Sigmoid colon (tissue), 7 donors: ENCODE data around the gene KCNJ5. TPM values are rescaled to one million over a fixed set of nuclear protein-coding genes. Genes with fewer than 3 reads are reported as not detected.

ENCODE experiments used
- DNase-seq: peaks from one replicate; pipeline ENCODE4 v3.0.0-alpha.2; 2019
- H3K27ac ChIP-seq, 4 donors: fragments of 200-600 bp; sonication (generic); one replicate each; pipeline ENCODE4 v1.5.1; 2016 to 2019; ENCODE audit warnings: mild to moderate bottlenecking in 1 of 4
- H3K27me3 ChIP-seq, 3 donors: fragments of 200-600 bp; sonication (generic); one replicate each; pipeline ENCODE4 v1.5.1; 2019; ENCODE audit warnings: mild to moderate bottlenecking in 1 of 3
- H3K36me3 ChIP-seq, 4 donors: fragments of 200-600 bp; sonication (generic); one replicate each; pipeline ENCODE4 v1.5.1; 2016 to 2019
- H3K4me1 ChIP-seq, 4 donors: fragments of 200-600 bp; sonication (generic); one replicate each; pipeline ENCODE4 v1.5.1; 2017 to 2019
- H3K4me3 ChIP-seq, 4 donors: fragments of 200-600 bp; sonication (generic); one replicate each; pipeline ENCODE4 v1.5.1; 2017 to 2019; ENCODE audit warnings: mild to moderate bottlenecking in 2 of 4, moderate library complexity in 1 of 4
- H3K9me3 ChIP-seq, 4 donors: fragments of 200-600 bp in 3 of 4; sonication (generic) in 3 of 4; one replicate each; pipeline versions ENCODE4 v1.5.1 to v1.6.1; 2013 to 2019
- EP300 ChIP-seq, 4 donors: sonication (generic); formaldehyde crosslinking; IDR thresholded peaks; one replicate each; pipeline ENCODE4 v1.6.1; 2017; ENCODE audit warnings: antibody characterized with exemption in 4 of 4
- POLR2A ChIP-seq, 2 donors: fragments of 450-650 bp; IDR thresholded peaks; one replicate each; pipeline ENCODE4 v1.6.1; 2016; ENCODE audit warnings: antibody characterized with exemption in 2 of 2, mild to moderate bottlenecking in 2 of 2, moderate library complexity in 2 of 2
- POLR2AphosphoS5 ChIP-seq, 4 donors: sonication (generic); formaldehyde crosslinking; IDR thresholded peaks; one replicate each; pipeline ENCODE4 v1.6.1; 2017; ENCODE audit warnings: antibody characterized with exemption in 4 of 4
- WGBS, 2 donors: extraction: QIAGEN DNeasy Blood & Tissue Kit; methylation state at CpG; one replicate each; pipeline ENCODE4 v1.1.7; 2013; 5-methylcytosine and 5-hydroxymethylcytosine counted together
- intact Hi-C: fragments of 100-400 bp; cut with DNase I; formaldehyde crosslinking; loops from one replicate; pipeline ENCODE4 v1.15.1; 2023
- polyA plus RNA-seq, 3 donors: library from polyadenylated mRNA; stranded (reverse); fragments of 200-250 nt; gene quantifications; one replicate each; pipeline ENCODE4 v1.2.3, GENCODE V29; 2013
- total RNA-seq, 4 donors: library from RNA; depleted of rRNA; stranded (reverse); fragments of >200 nt; gene quantifications; one replicate each; pipeline ENCODE4 v1.1.0, GENCODE V29; 2016
- TF ChIP-seq, protein P1 (sequence below), 4 experiments: fragments of 450-650 bp in 3 of 4; fragments of 200-600 bp in 1 of 4; IDR thresholded peaks; one replicate each; pipeline ENCODE4 v1.5.1; 2016 to 2019; ENCODE audit warnings: antibody characterized with exemption in 4 of 4, mild to moderate bottlenecking in 3 of 4, moderate library complexity in 2 of 4
- donor health status: healthy with polysubstance abuse.
- donor health status: Bipolar disorder and iron deficiency.
- donor health status: healthy.

Gene KCNJ5
- total and polyA plus RNA-seq, 7 donors: 0.58 to 4.7 (median 2.0) TPM; not detected in 1

DNA sequence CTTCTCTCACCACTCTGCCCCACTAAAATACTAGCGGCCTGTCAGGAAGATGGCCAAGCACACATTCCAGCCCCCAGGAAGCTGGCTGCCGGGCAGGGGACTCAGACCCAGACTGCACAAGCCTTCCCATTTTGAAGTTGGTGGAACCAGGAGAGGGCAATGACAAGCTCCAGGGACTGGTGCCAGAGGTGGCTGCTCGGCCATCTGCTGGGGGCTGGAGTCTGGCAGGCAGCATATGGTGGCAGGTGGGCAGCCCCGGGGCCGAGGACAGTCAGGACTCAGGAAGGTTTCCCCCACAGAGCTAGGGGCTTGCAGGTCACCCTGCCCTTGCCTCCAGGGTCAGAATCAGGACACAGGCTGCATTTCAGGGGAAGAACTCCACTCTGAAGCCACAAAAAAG is 22.6 kb downstream of the KCNJ5 start:
- H3K27me3 ChIP-seq: peaks cover 0 to 25% (median 0%) of the 10 kb centered on the region in 3 donors

DNA sequence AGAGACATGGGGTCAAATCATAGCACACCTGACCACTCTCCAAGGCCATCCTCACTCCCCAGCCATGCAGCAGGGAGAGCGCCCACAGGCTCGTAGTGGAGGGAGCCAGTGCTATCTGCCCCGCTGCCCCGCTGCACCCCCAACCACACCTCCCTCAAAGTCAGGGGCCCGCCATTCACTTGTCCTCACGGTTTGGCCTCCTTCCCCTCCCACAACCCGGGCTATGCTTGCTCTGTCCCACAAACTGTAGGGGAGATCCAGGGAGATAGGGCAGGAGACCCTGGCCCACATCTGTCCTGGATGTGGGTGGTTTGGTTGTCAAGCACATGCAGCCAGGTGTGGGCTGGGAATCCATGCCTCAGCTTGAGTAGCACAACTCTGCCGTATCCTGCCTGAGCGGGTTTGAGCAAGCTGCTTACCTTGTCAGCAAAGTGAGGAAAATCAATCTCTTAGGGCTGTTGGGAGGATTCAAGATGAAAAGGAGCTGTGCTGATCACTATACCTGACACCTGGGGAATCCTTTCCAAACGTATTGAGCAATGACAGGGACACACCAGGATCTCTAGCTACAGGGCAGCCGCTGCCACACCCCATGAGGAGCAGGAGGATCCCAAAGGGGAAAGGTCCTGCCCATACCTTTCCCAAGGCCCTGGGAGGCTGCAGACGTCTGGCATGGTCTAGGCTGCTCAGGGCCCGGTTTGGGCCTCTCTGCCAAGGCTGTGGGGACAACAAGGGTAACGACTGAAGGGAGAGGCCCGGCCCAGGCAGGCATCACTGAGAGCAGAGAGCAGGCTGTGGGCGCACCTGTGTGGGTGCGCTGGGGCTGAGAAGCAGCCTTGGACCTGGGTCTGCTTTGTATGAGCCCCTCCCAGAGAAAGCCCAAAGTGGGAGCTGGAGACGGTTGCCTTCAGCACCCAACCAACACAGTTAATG is 23.3 kb downstream of the KCNJ5 start:
- intact Hi-C loops: no loop called here
- no peak for DNase-seq

More for the DNA sequence above, 22.6 kb downstream of the KCNJ5 start:
- H3K9me3 ChIP-seq: no peaks in the 10 kb centered on the region
- 87 to 89% methylated on average over 5 of the region's 5 CpGs for WGBS, 2 donors
- H3K4me3 ChIP-seq: no peak overlapping the region
- intact Hi-C loops: no loop called here
- no peak overlapping the region for H3K27ac ChIP-seq
- H3K36me3 ChIP-seq: no peaks in the 10 kb centered on the region
- peaks cover 0 to 3% (median 0%) of the 10 kb centered on the region in 4 donors for H3K4me1 ChIP-seq
- no peak for TF ChIP-seq POLR2A (IDR thresholded peaks at IDR 0.05)
- TF ChIP-seq, protein P1, sequence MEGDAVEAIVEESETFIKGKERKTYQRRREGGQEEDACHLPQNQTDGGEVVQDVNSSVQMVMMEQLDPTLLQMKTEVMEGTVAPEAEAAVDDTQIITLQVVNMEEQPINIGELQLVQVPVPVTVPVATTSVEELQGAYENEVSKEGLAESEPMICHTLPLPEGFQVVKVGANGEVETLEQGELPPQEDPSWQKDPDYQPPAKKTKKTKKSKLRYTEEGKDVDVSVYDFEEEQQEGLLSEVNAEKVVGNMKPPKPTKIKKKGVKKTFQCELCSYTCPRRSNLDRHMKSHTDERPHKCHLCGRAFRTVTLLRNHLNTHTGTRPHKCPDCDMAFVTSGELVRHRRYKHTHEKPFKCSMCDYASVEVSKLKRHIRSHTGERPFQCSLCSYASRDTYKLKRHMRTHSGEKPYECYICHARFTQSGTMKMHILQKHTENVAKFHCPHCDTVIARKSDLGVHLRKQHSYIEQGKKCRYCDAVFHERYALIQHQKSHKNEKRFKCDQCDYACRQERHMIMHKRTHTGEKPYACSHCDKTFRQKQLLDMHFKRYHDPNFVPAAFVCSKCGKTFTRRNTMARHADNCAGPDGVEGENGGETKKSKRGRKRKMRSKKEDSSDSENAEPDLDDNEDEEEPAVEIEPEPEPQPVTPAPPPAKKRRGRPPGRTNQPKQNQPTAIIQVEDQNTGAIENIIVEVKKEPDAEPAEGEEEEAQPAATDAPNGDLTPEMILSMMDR (IDR thresholded peaks at IDR 0.05): no peak
- no peak for TF ChIP-seq EP300 (IDR thresholded peaks at IDR 0.05)
- TF ChIP-seq POLR2AphosphoS5 (IDR thresholded peaks at IDR 0.05): no peak
- DNase-seq: no peak

DNA sequence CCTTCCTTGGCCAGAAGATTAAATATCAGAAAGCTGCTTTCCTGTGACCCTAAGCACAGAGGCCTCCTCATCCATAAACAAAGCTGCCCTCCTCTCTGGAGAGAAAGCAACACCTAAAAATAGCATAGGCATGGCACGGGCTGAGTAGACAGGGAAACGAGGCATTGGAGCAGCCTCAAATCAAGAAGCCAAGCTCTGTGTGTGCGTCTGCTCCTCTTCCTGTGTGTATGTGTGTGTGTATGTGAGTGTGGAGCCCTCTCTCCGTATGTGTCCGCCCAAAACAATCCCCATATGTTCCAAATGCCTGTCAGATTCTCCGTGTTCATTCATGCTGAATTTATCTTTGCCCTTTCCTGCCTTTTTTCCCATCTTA is 24.0 kb downstream of the KCNJ5 start:
- no peaks in the 10 kb centered on the region for H3K36me3 ChIP-seq
- WGBS, 2 donors: 81 to 89% methylated on average over 6 of the region's 6 CpGs
- TF ChIP-seq, protein P1 (IDR thresholded peaks at IDR 0.05): no peak
- TF ChIP-seq POLR2AphosphoS5 (IDR thresholded peaks at IDR 0.05) (no peak), POLR2A (IDR thresholded peaks at IDR 0.05) (no peak), EP300 (IDR thresholded peaks at IDR 0.05) (no peak)

More for the DNA sequence above, 23.3 kb downstream of the KCNJ5 start:
- peaks cover 0 to 19% (median 0%) of the 10 kb centered on the region in 3 donors for H3K27me3 ChIP-seq
- H3K9me3 ChIP-seq: no peaks in the 10 kb centered on the region
- no peaks in the 10 kb centered on the region for H3K36me3 ChIP-seq
- TF ChIP-seq POLR2AphosphoS5 (IDR thresholded peaks at IDR 0.05) (no peak), EP300 (IDR thresholded peaks at IDR 0.05) (no peak), POLR2A (IDR thresholded peaks at IDR 0.05) (no peak)
- TF ChIP-seq, protein P1 (IDR thresholded peaks at IDR 0.05): no peak
- no peaks in the 10 kb centered on the region for H3K4me1 ChIP-seq
- 82 to 85% methylated on average over 18 of the region's 18 CpGs for WGBS, 2 donors
- no peak overlapping the region for H3K27ac ChIP-seq
- no peak overlapping the region for H3K4me3 ChIP-seq

DNA sequence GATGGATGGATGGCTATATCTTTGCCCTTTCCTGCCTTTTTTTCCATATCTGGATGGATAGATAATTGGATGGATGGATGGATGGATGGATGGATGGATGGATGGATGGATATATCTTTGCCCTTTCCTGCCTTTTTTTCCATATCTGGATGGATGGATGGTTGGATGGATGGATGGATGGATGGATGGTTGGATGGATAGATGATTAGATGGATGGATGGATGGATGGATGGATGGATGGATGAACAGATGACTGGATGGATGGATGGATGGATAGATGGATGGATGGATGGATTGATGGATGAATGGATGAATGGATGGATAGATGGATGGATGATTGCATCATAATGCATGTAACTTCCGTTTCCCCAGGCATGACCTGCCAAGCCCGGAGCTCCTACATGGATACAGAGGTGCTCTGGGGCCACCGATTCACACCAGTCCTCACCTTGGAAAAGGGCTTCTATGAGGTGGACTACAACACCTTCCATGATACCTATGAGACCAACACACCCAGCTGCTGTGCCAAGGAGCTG is 24.9 kb downstream of the KCNJ5 start:
- WGBS, 2 donors: 63 to 73% methylated on average over 3 of the region's 3 CpGs

More for the DNA sequence above, 24.0 kb downstream of the KCNJ5 start:
- no peak for DNase-seq
- intact Hi-C loops: no loop called here
- Histone ChIP-seq H3K4me1 (no peaks in the 10 kb centered on the region), H3K9me3 (no peaks in the 10 kb centered on the region), H3K27me3 (peaks cover 0 to 12% (median 0%) of the 10 kb centered on the region in 3 donors), H3K27ac (no peak overlapping the region), H3K4me3 (no peak overlapping the region)

More for the DNA sequence above, 24.9 kb downstream of the KCNJ5 start:
- Histone ChIP-seq H3K9me3 (no peaks in the 10 kb centered on the region), H3K27me3 (peaks cover 0 to 8% (median 0%) of the 10 kb centered on the region in 3 donors), H3K36me3 (no peaks in the 10 kb centered on the region), H3K4me3 (no peak overlapping the region), H3K4me1 (no peaks in the 10 kb centered on the region), H3K27ac (no peak overlapping the region)
- TF ChIP-seq, protein P1 (IDR thresholded peaks at IDR 0.05): no peak
- TF ChIP-seq POLR2AphosphoS5 (IDR thresholded peaks at IDR 0.05) (no peak), EP300 (IDR thresholded peaks at IDR 0.05) (no peak), POLR2A (IDR thresholded peaks at IDR 0.05) (no peak)
- no peak for DNase-seq
- intact Hi-C loops: no loop called here
